Activated naive CD4-positive, alpha-beta T cell treated with anti-CD3 and anti-CD28 coated beads, Interleukin-2, amount 10 ng/mL, durations not matched to agents 7 days and 5 days (primary cell): Measurements from ENCODE around the gene GRIN2C.

ENCODE experiments used
- CTCF ChIA-PET: fragments of 350-600 bp; sonication (Branson Sonifier 250); formaldehyde crosslinking; loops from one replicate; lab custom pipeline; 2021; ENCODE audit warnings: antibody characterized with exemption; lab: Charles Lee
- DNase-seq: peaks from one replicate; pipeline ENCODE4 v3.0.0-alpha.2; 2020
- H3K27ac Mint-ChIP-seq: one replicate; pipeline ENCODE4 v1.8.0; 2021; ENCODE audit warnings: mild to moderate bottlenecking, moderate library complexity, mixed read lengths
- H3K27me3 Mint-ChIP-seq: one replicate; pipeline ENCODE4 v1.8.0; 2021; ENCODE audit warnings: mild to moderate bottlenecking, mixed read lengths
- H3K36me3 Mint-ChIP-seq: one replicate; pipeline ENCODE4 v1.8.0; 2021; ENCODE audit warnings: mixed read lengths
- H3K4me1 Mint-ChIP-seq: one replicate; pipeline ENCODE4 v1.8.0; 2021; ENCODE audit warnings: mixed read lengths
- H3K4me3 Mint-ChIP-seq: one replicate; pipeline ENCODE4 v1.8.0; 2021; ENCODE audit warnings: mild to moderate bottlenecking, moderate library complexity, mixed read lengths
- H3K9me3 Mint-ChIP-seq: one replicate; pipeline ENCODE4 v1.8.0; 2021; ENCODE audit warnings: mixed read lengths

The GRIN2C gene

GRCh38 chr17:74796211-74796610, 63.5 kb downstream of the GRIN2C start:
- no peaks in the 10 kb centered on the region for H3K9me3 Mint-ChIP-seq
- CTCF ChIA-PET: interaction anchor here (9.8 kb wide), 1 partner anchor 65 kb away, joined by 184 read pairs; the partner anchor contains the start of gene GRIN2C
- DNase-seq: no peak
- H3K4me1 Mint-ChIP-seq: peaks cover 14% of the 10 kb centered on the region
- no peak overlapping the region for H3K4me3 Mint-ChIP-seq
- peaks cover 37% of the 10 kb centered on the region for H3K36me3 Mint-ChIP-seq
- no peak overlapping the region for H3K27ac Mint-ChIP-seq
- H3K27me3 Mint-ChIP-seq: no peaks in the 10 kb centered on the region

GRCh38 chr17:74795327-74796020, 64.2 kb downstream of the GRIN2C start:
- peaks cover 40% of the 10 kb centered on the region for H3K36me3 Mint-ChIP-seq
- CTCF ChIA-PET: interaction anchor here (9.8 kb wide), 1 partner anchor 66 kb away, joined by 184 read pairs; the partner anchor contains the start of gene GRIN2C
- H3K4me3 Mint-ChIP-seq: no peak overlapping the region
- H3K9me3 Mint-ChIP-seq: no peaks in the 10 kb centered on the region
- no peaks in the 10 kb centered on the region for H3K27me3 Mint-ChIP-seq
- H3K27ac Mint-ChIP-seq: no peak overlapping the region
- peaks cover 21% of the 10 kb centered on the region for H3K4me1 Mint-ChIP-seq
- no peak for DNase-seq

GRCh38 chr17:74792586-74793105, 67.0 kb downstream of the GRIN2C start:
- Mint-ChIP-seq H3K27me3 (no peaks in the 10 kb centered on the region), H3K36me3 (peaks cover 45% of the 10 kb centered on the region), H3K4me3 (no peak overlapping the region), H3K27ac (no peak overlapping the region), H3K4me1 (peaks cover 34% of the 10 kb centered on the region), H3K9me3 (no peaks in the 10 kb centered on the region)
- CTCF ChIA-PET: interaction anchor here (0.6 to 9.8 kb wide), 9 partner anchors 11 to 264 kb away, joined by 3 to 184 read pairs (median 7); partner anchors contain the start of genes FDXR, GRIN2C and NAT9
- no peak for DNase-seq
